Measurements from ENCODE around the gene NLRP5.

GRCh38 chr19:55947532-55947931 is 39.0 kb upstream of the NLRP5 start, which contains the start of gene NLRP8:
- TF ChIP-seq CTCF (conservative IDR thresholded peaks at IDR 0.05; ENCODE audit: low read length) (no peak), EZH2phosphoT487 (IDR thresholded peaks at IDR 0.05; ENCODE audit: borderline replicate concordance, low read depth, low read length) (no peak)
